ENCODE data around the gene SLF1. TPM values are rescaled to one million over a fixed set of nuclear protein-coding genes. Genes with fewer than 3 reads are reported as not detected.

SLF1 gene
- total and polyA plus RNA-seq, 2 of the 8 experiments (the other 6 are each of a cell fraction or from before 2014, with no cell fraction given), result 4.8 to 15.7 TPM

DNA sequence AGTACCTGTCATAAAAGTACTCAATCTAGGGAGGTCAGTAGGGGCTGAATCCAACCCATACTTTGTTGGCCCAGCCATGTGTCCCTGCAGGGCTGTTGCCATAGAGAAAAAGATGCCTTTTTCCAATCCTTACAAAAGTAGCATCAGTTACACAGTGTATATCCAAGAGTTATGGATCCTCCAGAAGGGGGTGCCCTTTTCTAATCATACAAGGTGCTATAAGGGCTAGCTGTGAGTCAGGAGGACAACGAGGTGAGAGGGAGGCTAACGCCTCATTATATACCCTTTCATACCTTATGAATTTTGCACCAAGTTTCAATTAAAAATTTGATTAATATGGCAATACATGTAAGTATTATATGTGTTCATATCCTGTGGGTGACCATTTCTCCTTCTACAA, 4.9 kb upstream of the SLF1 start (continued):
- no peak for TF ChIP-seq FOSL1 (IDR thresholded peaks at IDR 0.05; ENCODE audit: insufficient read depth, low read depth, low read length)
